ENCODE data around the gene GSE1.

GRCh38 chr16:85685251-85685650, 72.1 kb downstream of the GSE1 start:
- TF ChIP-seq CTCF (optimal IDR thresholded peaks at IDR 0.05 in 1 of 3, IDR thresholded peaks at IDR 0.05 in 1 of 3, conservative IDR thresholded peaks at IDR 0.05 in 1 of 3; ENCODE audit: extremely low read depth in 1 of 3, insufficient read depth in 2 of 3, low read length in 3 of 3) = no peak
- no peak for TF ChIP-seq EZH2 (IDR thresholded peaks at IDR 0.05; ENCODE audit: low read length)

Data from keratinocyte (primary cell).